ENCODE data around the gene DOP1B.
A peak's percentile ranks its signal among the peaks of the same experiment; 100 is the strongest.
"Not testable (repeated sequence)": the region's sequence is repeated elsewhere in the genome, so short reads cannot be mapped to it uniquely, and the experiment has no call there.

The DOP1B gene

DNA sequence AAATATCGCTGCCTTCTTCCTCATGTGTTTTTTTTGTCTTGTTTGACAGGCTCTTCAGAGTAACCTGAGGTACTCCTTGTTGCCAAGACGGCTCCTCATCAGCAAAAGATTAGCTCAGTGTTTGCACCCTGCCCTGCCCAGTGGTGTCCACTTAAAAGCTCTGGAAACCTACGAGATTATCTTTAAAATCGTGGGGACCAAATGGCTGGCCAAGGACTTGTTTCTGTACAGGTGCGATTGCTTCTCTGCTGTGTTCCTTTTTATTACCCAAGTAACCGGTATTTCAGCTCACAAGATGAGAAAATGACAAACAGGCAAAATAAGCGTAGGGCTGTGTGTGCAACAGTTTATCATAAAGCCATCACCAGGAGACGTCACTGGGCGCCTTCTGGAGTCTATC lies 42.4 kb downstream of the DOP1B start:
- TF ChIP-seq, protein P1, sequence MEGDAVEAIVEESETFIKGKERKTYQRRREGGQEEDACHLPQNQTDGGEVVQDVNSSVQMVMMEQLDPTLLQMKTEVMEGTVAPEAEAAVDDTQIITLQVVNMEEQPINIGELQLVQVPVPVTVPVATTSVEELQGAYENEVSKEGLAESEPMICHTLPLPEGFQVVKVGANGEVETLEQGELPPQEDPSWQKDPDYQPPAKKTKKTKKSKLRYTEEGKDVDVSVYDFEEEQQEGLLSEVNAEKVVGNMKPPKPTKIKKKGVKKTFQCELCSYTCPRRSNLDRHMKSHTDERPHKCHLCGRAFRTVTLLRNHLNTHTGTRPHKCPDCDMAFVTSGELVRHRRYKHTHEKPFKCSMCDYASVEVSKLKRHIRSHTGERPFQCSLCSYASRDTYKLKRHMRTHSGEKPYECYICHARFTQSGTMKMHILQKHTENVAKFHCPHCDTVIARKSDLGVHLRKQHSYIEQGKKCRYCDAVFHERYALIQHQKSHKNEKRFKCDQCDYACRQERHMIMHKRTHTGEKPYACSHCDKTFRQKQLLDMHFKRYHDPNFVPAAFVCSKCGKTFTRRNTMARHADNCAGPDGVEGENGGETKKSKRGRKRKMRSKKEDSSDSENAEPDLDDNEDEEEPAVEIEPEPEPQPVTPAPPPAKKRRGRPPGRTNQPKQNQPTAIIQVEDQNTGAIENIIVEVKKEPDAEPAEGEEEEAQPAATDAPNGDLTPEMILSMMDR (IDR thresholded peaks at IDR 0.05; ENCODE audit: borderline replicate concordance, control extremely low read depth, extremely low read depth, insufficient read depth, missing control alignments), result no peak
- no peak for DNase-seq (ENCODE audit: low spot score)
- in situ Hi-C loops (cut with MboI; ENCODE audit: low sequenced_read_pairs, unreplicated experiment), result no loop called here

DNA sequence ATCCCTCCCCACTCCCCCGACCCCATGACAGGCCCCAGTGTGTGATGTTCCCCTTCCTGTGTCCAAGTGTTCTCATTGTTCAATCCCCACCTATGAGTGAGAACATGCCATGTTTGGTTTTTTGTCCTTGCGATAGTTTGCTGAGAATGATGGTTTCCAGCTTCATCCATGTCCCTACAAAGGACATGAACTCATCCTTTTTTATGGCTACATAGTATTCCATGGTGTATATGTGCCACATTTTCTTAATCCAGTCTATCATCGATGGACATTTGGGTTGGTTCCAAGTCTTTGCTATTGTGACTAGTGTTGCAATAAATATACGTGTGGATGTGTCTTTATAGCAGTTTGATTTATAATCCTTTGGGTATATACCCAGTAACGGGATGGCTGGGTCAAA lies 43.0 kb downstream of the DOP1B start:
- DNase-seq (ENCODE audit: low spot score); in situ Hi-C loops (cut with MboI; ENCODE audit: low sequenced_read_pairs, unreplicated experiment): not testable (repeated sequence)

DNA sequence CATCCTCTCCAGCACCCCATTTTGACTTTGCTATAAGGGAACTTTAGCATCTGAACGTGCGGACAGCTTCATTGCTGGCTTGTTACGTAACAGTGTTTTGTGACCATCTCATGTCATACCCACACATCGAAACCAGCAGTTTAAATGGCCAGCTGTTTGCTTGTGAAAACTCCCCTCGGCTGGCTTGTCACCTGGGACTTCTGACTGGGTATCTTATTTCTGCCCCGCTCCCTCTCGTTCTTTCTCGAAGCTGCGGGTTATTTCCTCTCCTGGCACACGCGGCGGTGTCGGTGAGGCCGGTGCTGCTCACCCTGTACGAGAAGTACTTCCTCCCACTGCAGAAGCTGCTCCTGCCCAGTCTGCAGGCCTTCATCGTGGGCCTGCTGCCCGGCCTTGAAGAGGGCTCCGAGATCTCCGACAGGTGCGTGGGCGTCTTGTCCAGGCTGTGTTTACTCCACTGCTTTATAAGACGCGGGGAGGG lies 43.5 kb downstream of the DOP1B start:
- TF ChIP-seq, protein P1 (IDR thresholded peaks at IDR 0.05; ENCODE audit: borderline replicate concordance, control extremely low read depth, extremely low read depth, insufficient read depth, missing control alignments), result no peak
- DNase-seq (ENCODE audit: low spot score), result no peak
- in situ Hi-C loops (cut with MboI; ENCODE audit: low sequenced_read_pairs, unreplicated experiment), result no loop called here

DNA sequence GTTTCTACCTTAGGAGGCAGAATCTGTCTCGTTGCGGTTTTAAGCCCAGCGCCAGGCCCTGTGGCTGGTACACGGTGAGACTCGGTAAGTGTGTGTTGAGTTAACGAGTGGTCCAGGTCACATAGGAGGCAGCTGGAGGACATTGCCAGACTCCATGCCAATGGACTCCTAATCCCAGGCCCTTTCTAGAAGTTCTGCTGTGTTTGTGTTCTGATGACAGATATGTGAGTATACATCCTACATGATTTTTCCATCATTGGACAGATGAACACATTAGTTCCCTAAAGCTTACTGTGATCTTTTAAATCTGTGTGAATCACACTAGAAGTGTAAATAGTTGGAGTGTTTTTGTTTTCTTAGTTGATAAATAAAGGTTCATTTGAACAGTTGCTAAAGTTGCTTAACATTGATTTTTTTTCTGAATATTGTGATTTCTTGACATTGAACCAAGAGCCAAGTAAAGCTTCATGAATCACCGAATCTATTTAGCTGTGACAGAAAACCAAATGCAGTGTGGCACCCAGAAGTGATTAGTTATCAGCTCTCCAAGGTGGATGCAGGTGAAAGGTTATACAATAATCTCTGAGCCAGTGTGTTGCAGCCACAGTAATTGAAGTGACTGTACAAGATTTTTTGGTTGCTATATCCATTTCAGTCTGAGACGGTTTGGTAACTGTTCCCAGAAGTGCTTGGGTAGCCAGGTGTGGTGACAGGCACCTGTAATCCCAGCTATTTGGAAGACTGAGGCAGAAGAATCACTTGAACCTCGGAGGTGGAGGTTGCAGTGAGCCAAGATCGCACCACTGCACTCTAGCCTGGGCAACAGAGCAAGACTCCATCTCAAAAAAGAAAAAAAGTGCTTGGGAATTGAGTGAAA lies 46.3 kb downstream of the DOP1B start:
- TF ChIP-seq, protein P1 (IDR thresholded peaks at IDR 0.05; ENCODE audit: borderline replicate concordance, control extremely low read depth, extremely low read depth, insufficient read depth, missing control alignments), result no peak
- DNase-seq (ENCODE audit: low spot score), result no peak
- in situ Hi-C loops (cut with MboI; ENCODE audit: low sequenced_read_pairs, unreplicated experiment), result no loop called here

DNA sequence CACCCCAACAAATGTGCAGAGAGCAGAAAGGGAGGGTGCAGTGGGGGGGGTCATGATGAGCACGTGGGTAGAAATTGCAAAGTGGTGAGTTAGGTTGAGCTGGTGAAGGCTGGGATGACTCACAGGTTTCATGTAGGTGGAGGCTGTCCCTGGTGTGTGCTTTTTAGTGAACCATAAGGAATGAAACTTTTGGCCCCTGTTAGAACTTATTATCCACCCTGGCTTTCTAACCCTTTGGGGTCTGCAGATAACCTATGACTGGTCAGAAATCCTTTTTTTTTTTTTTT lies 46.9 kb downstream of the DOP1B start:
- peak; percentile 72 for DNase-seq (ENCODE audit: low spot score)
- in situ Hi-C loops (cut with MboI; ENCODE audit: low sequenced_read_pairs, unreplicated experiment), result no loop called here
- TF ChIP-seq, protein P1 (IDR thresholded peaks at IDR 0.05; ENCODE audit: borderline replicate concordance, control extremely low read depth, extremely low read depth, insufficient read depth, missing control alignments), result no peak

DNA sequence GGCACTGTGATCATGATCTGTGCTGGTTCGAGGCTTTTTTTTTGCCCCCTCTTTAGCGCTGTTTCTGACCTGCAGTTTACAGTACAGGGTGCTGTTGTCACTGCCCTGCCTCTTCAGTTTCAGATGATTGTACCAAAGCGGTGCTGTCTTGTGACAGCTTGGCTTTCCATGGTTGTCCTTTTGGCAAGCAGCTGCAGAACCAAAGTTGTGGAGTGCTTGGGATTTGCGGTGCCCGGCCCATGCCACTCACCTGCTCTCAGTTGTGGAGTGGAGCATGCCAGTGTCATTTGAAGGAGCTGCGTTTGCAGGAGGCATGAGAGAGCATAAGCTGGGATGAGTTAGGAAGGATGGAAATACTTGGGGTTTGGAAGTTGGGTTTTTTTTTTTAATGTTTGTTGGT lies 48.4 kb downstream of the DOP1B start:
- TF ChIP-seq, protein P1 (IDR thresholded peaks at IDR 0.05; ENCODE audit: borderline replicate concordance, control extremely low read depth, extremely low read depth, insufficient read depth, missing control alignments), result no peak
- in situ Hi-C loops (cut with MboI; ENCODE audit: low sequenced_read_pairs, unreplicated experiment), result no loop called here
- DNase-seq (ENCODE audit: low spot score), result no peak

DNA sequence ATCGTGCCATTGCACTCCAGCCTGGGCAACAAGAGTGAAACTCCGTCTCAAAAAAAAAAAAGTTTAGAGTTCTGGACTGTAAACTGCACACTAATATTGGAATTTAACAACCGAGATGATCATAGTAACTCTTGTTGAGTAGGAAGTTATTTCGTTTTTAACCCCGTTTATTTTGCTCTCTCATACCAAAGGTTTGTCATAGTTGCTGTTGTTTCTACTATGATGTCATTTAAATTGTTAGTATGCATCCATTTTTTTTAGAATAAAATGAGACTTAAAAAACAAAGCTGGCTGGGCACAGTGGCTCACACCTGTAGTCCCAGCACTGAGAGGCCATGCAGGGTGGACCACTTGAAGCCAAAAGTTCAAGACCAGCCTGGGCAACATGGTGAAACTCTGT lies 49.3 kb downstream of the DOP1B start:
- in situ Hi-C loops (cut with MboI; ENCODE audit: low sequenced_read_pairs, unreplicated experiment), result no loop called here
- DNase-seq (ENCODE audit: low spot score), result no peak
- TF ChIP-seq, protein P1 (IDR thresholded peaks at IDR 0.05; ENCODE audit: borderline replicate concordance, control extremely low read depth, extremely low read depth, insufficient read depth, missing control alignments), result no peak
